Measurements from ENCODE around the gene USF1.
"Not testable (repeated sequence)": the region's sequence is repeated elsewhere in the genome, so short reads cannot be mapped to it uniquely, and the experiment has no call there.

The USF1 gene

DNA sequence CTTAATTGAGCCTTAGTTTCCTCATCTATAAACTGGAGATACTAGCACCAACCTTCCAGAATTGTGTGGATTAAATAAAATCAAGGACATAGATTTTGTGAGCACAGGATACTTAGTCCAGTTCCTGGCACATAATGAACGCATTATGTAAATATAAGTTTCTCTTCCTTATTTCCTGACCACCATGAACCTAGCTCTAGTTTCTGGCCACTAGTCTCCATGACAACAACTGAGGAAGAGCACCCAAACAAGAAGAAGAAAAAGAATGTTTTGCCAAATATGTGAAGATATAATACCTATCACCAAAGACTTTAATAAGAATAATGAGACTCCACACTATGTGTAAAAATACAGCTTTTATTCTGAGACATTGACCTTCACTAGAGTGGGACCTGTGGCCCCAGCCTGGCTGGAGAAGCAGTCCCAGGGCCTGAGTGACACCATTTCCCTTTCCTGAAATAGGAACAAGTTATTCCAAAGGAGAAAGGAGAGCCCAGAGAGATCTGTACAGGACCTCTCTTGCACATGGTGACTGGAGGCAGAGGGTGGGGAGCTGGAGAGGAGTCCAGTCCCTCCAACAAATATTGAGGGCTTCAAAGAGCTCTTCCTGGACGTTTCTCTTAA, 940 bp upstream of the USF1 start:
- no peak for FAIRE-seq

DNA sequence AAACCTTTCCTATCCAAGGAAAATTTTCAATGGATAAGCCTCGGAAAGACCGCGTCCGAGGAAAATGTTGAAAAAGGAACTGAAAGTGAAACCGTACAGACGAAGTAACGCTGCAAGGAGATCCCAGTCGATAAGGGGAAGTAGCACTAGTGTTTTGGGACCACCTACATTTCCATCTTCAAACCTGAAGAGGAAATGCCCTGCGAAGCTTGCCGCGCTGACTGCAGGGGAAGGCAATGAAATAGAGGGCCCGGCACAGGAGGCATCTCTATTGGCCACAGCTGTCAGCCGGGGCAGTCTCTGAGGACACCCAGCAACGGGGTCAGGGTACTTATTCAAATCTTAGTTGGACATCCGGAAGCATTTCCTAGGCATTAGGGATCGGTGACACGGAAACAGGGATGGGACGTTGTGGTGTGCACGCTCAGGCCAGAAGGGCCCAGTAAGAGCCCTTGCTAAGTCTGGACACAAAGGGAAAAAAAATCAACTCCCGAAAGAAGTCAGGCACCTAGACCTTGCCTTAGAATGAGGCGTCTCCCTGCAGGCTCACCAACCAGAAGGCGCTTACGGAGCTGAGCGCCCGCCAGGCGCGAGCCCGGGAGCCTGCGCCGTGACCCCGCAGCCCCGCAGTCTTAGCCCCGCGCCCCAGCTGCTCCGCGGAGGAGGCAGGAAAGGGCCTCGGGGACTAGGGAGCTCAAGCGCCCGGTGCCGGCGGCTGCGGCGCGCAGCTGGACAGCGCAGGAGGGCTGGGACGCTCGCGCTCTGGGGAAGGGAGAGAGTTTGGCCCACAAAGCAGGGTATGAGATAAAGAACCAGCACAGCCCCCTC, 655 bp downstream of the USF1 start:
- no peak for FAIRE-seq

DNA sequence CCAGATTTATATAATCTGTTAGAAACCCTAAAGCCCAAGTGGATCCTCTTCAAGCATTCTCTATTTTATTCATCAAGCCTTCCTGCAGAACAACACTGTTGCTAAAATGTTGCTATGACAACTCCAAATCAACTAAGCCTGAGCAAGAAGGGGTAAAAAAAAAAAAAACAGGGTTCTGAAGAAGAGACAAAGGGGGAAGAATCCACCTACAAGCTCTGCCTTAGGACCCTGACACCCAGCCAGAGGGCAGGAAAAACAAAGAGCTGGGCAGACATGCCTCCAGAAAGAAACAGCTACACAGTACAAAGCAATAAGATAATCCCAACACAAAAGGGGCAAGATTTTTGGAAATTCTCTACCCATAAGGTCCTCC, 1.3 kb downstream of the USF1 start:
- no peak for FAIRE-seq

DNA sequence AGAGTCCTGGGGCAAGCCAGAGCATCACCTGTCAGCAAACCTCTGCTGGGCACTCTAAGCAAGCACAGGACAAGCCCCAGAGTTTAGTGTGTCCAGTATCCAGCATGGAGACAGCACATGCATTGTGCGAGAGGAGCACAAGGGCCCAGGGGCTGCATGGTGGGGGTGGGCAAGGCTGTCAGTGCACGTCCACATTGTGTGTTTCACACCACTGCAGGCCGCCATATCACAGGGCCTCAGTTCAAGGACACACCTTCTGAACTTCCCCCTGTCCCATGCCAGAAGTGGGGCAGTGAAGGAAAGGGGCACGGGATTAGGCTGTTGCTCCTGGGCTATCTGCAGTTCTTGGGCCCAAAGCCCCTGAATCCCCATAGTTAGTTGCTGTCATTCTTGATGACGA, 6.2 kb downstream of the USF1 start:
- FAIRE-seq: no peak

DNA sequence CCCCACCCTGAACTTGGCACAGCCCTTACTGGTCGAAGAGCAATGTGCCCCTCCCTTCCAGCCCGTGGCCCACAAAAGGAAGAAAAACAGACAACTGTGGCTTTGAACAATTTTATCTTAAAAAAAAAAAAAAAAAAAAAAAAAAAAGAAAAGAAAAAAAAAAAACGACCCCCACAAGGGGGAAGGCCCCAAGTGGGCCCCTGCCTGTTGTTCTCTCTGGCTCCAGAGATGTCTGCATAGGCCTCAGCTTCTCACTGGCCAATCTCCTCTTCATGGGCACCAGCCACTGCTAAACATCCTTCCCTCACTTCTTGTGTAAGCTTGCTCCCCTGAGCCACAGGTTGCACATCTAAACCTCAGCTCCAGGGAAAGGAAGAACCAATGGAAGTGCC, 6.6 kb downstream of the USF1 start:
- FAIRE-seq: no peak

DNA sequence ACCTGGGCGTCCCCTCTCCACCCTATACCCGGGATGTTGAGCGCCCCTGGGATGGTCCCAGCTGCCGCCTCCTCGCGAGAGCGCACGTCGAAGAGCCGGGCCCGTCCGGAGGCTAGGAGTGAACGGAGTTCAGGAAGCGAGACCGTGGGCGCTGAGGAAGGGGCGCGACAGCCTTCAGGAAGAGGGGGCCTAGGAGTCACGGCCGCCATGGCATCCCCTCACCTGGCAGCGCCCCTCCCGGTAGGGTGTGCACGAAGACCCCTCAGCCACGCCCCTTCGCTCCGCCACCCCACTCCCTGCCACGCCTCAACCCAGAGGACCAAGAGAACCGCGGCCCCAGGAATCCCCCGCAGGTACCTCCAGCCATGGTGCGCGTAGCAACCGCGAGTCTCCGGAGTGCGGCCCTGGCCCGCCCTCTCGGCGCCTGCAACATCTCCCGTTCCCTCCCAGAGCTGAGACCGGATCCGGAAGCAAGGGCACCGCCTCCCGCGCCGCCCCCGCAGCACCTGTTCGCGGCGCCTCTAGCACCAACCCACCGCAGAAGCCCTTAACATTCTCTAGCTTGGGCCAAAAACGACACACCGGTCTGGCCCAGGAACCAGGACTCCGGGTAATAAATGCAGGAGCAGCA, 7.1 kb downstream of the USF1 start, which contains the start of gene TSTD1:
TSTD1 (minus strand) TSS at position 442 of the 631 bp plus-strand sequence; CDS start at position 367, 75 bp downstream.
- FAIRE-seq: no peak

DNA sequence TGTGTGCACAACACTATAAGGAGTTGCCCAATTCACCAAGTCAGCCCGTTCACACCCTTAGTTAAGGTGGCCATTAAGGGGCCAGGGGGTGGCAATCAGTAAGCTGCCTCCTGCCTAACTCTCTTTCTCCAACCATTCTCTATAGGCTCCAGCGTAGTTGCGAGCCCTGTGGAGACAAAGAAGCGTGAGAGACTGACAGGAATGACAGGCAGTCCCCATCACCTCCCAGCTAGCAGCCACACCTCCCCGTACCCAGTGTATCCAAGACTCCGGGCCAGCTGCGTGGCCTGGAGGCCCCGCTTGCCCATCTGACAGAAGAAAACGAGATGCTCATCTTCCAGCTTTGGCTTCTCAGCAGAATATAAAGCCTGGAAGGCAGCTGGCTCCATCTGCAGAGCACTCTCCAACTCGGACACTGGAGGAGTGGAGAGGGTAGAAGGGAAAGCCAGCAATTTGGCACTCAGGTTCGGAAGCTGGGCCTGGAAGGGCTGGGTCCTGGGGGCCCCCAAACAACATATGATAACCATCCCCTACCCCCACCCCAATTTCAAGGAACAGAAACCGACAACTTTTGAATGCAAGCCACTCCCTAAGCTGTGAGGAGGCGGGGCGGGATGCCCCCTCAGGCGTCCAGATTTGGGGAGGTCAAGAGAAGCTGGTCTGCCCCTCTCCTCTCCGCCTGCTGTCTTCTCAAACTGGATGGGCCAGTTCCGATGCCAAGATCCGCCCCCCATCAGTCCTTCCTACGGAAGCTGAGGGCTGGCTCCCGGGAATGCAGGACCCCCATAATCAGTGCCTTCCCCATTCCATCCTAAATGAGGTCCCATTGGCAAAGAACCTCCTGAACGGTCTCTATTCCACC, 7.9 kb downstream of the USF1 start:
- no peak for FAIRE-seq

DNA sequence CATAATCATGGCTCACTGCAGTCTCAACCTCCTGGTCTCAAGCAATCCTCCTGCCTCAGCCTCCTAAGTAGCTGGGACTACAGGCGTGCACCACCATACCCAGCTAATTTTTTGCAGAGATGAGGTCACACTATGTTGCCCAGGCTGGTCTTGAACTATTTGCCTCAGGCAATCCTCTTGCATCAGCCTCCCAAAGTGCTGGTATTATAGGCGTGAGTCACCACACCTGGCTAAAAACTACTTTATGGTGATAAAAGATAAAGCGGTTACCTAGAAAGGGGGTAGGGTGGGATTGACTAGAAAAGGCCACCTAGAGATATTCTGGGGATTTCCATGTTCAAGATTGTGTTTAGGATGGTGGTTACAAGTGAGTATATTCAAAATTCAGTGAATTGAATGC, 12.0 kb downstream of the USF1 start:
- no peak for FAIRE-seq

DNA sequence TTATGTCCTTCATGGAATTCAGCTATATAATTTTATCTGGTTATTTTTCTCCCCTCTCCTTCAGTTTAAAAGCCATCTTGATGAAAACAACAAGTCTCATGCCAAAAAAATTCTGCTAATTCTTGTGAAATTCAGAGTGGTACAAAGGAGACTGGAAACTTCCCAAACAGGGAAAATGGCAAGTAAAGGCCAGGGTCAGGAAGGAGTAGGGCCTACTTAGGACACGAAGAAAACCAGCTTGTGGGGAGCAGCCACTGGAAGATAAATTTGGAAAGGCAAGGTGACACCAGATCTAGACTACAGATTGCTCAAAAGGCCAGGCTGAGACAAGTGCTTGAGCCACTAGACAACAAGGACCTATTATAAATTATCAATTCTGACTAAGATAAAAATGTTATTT, 13.4 kb downstream of the USF1 start:
- no peak for FAIRE-seq

DNA sequence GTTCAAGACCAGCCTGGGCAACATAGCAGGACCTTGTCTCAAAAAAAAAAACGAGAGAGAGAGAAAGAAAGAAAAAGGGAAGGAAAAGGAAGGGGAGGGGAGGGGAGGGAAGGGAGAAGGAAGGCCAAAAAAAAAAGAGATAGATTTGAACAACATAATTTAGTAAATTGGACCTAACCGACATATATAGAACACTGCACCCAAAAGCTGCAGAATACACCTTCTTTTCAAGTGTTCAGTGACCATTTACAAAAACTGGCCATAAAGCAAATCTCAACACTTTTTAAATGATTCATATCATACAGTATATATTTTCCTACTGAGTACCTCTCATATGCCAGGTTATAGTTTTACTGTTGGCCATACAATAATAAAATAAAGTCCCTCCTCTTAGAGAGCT, 13.9 kb downstream of the USF1 start:
- no peak for FAIRE-seq

DNA sequence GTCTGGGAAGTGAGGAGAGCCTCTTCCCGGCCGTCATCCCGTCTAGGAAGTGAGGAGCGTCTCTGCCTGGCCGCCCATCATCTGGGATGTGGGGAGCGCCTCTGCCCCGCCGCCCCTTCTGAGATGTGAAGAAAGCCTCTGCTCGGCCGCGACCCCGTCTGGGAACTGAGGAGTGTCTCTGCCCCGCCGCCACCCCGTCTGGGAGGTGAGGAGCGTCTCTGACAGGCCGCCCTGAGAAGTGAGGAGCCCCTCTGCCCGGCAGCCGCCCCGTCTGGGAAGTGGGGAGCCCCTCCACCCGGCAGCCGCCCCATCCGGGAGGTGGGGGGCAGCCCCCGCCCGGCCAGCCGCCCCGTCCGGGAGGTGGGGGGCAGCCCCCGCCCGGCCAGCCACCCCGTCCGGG, 16.3 kb downstream of the USF1 start:
- FAIRE-seq: not testable (repeated sequence)

DNA sequence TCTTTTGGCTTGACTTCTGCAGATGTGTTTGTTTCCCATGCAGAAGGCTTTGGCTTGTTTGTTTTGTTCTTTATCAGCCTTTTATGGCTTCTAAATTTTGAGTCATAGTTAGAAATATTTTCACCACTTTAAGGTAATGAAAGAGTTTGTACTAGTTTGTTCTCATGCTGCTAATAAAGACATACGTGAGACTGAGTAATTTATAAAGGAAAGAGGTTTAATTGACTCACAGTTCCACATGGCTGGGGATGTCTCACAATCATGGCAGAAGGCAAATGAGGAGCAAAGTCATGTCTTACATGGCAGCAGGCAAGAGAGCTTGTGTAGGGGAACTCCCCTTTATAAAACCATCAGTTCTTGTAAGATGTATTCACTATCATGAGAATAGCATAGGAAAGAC, 18.8 kb downstream of the USF1 start:
- FAIRE-seq: not testable (repeated sequence)

DNA sequence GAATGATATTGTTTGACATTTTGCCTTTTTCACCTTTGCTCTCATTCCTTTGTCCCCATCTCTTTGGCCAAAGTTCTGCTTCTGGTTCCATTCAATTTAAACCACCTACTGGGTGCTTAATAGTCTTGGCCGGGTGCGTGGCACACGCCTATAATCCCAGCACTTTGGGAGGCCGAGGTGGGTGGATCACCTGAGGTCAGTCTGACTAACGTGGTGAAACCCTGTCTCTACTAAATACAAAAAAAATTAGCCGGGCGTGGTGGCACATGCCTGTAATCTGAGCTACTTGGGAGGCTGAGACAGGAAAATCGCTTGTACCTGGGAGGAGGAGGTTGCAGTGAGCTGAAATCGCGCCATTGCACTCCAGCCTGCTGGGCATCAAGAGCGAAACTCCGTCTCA, 23.3 kb downstream of the USF1 start:
- not testable (repeated sequence) for FAIRE-seq

DNA sequence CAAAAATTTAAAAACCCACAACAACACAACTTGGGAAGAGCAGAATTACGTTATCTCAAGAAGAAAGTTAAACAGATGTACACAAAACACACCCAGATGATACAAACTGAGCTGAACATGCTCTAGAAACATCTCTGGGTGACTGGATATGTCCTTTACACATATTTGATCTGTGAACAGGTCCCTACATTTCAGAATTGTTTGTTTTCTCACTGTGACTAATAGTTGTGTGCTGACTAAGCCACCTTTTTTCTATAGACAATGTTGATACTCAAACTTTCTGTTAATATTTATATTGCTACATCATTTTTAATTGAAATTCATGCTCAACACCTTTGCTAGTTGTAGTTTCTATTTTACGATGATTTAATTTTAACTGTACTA, 23.8 kb downstream of the USF1 start:
- FAIRE-seq: no peak

DNA sequence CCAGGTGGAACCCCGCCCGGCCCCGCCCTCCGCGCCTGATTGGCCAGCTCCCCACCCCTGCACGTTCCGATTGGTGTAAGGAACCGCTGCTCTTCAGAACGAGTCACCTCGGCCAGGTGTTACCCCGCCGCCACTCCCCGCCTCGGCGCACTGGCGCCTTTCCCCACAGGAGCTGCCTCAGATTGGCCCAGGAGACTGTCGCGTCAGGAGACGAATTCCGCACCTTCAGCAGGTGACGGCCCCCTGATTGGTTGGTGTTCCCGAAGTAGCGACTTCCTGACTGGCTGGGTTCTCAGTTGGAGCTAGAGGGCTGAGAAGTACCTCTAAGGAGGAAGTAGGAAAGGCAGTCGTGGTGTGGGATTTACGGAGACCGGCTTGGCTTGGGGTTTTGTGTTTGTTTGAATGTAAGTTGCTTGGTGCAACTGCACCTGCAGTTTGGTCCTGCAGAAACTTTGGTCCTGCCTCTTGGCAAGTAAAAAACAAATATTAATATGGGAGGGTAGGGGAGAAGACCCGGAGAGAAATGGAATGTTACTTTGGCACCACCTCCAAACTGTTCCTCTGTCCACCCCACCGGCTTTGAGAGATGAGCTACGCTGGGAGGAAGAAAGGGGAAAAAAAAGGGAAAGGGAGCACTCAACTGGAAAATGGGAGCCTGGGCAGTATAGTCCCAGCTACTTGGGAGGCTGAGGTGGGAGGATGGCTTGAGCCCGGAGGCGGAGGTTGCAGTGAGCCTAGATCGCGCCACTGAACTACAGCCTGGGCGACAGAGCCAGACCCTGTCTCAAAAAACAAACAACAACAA, 24.4 kb downstream of the USF1 start:
- no peak for FAIRE-seq

DNA sequence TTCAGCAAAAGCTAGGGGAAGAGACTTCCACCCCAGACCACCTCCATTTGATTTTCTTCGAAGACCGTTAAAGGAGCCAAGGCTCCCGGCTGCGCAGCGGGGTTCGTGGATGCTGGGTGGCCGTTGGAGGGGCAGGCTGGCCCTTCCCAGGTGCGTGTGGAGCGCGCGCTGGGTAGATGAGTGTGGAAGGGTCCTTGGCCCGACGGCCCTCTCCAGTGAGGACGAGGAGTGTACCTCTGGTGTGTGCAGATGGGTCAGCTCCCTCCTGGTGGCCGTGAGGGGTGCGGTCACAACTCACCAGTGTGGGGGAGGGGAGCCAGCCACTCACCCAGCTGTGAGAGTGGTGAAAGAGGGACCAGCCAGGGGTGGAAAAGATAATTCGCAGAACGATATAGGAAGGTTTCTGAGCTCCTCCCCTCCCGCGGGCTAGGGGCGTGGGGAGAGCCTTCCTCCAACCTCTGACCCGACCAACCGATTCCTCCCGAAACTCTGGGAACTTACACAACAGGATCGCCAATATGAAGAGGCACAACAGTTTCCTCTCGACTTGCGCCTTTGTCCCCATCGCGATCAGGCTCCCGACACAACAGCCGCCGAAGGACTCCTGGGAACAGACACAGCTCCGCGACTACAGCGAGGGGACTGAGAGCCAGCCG, 25.1 kb downstream of the USF1 start, which contains the start of gene F11R:
F11R (minus strand) TSS at position 644 of the 656 bp plus-strand sequence; CDS start at position 565, 79 bp downstream.
- no peak for FAIRE-seq

DNA sequence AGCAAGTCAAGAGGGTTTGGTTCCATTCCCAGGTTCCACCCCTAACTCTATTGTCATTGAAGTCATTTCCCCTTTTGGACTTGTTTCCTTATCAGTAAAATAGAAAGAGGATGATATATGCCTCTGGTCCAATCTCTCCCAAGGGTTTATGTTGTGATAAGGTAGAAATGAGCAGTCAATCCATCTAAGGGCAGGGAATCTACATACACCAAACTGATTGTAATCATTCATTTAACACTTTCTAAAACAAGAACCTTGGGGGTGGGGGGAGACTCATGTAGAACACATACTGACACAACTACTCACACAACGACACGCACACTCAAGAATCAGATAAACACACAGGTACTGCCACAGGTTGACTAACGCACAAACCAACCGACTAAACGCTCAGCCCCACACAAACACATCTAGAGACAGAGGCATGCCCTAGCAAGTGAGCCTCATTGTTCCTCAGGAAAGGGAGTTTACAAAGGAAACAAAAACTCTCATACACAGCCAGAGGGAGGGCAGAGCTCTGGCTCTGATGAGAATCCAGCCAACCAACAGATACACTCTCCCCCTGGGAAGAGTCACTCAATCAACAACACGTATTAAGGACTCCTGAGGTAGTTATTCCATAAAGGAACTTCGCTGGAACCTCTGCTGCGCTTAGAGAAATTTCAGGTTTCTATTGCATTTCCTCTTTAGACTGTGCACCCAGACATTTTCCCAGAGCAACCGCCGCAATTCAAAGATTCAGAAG, 25.9 kb downstream of the USF1 start:
- FAIRE-seq: no peak

DNA sequence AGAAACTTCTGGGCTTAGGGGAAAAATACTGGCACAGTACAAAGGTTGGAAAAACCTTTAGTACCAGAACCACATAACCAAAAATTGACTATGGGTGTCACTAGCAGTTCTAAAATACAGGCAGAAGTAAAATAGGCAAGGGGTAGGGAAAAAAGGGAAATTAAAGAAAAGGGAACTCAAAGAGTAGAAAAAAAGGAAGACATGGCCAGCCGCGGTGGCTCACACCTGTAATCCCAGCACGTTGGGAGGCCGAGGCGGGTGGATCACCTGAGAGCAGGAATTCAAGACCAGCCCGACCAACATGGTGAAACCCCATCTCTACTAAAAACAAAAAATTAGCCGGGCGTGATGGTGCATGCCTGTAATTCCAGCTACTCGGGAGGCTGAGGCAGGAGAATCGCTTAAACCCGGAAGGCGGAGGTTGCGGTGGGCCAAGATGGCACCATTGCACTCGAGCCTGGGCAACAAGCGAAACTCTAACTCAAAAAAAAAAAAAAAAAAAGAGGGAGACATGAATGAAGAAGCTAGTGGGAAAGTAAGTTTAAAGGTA, 26.6 kb downstream of the USF1 start:
- FAIRE-seq: not testable (repeated sequence)

DNA sequence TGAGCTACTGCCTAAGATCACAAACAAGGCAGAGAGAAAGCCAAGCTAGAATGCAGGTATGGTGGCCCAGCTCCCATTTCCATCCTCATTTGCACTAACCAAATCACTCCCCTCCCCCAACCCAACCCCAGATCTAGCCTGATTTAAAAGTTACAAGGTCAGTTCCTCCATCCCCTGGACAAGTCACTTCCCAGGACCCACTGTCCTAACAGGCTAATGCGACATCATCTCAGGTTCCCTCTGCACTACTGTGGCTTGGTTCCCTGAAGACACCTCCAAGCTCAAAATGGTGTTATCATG, 27.2 kb downstream of the USF1 start:
- FAIRE-seq: no peak

DNA sequence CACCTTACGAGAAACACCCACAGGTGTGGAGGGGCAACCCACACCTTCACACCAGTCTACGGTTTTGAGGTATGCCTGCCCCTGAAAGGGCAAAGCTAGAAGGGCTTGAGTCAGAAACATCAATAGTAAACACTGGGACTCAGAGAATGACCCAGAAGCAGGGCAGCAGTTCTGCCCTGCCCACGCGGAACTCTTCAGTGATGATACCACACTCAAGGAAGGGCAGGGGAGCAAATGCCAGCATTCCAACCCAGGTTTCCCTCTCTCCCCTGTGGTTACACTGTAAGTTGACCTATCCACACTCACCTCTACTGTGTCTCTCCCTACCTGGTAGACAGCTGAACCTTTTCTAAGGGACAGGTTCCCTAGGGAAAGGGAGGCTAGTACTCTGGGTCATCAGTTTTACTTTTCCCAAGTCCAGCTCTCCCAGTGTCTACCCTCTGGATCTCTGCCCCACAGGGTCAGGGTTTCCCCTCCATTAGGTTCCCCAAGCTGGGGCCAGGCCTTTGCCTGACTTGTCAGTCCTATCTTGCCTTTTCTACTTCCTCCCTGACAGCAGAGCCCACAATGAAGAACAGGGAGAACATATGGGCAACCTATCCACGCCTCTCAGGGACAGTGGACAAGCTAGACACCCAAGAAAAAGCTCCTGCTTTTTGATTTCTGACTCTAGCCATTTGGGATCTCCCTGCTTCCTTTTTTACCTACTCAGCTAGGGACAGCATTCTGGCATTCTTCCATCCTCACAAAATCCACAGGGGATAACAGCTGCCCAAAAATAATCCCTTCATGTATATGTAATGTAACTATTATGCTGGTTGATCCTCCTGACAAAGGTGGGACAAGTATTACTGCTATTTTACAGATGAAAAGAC, 27.8 kb downstream of the USF1 start:
- FAIRE-seq: no peak
